Neural cell (in vitro differentiated cells): ENCODE measurements around the gene CENPX. TPM values are rescaled to one million over a fixed set of nuclear protein-coding genes. Genes with fewer than 3 reads are reported as not detected.

ENCODE experiments used
- H2AFZ ChIP-seq: fragments of 200-600, 300-800 bp; sonication (generic), shearing (Covaris generic); 2 replicates; pipeline ENCODE4 v1.6.0; 2014; ENCODE audit warnings: low read depth, mild to moderate bottlenecking, antibody characterized with exemption, low read length, moderate library complexity
- H3F3A ChIP-seq: fragments of 200-600 bp; shearing (Covaris generic); 2 replicates; pipeline ENCODE4 v1.6.1; 2016; ENCODE audit warnings: mild to moderate bottlenecking, moderate library complexity, mixed read lengths, antibody characterized with exemption, low read length; ENCODE audit not compliant: insufficient read depth, poor library complexity, severe bottlenecking
- H3K27ac ChIP-seq: fragments of 200-600, 300-800 bp; sonication (generic), shearing (Covaris generic); 2 replicates; pipeline ENCODE4 v1.5.1; 2014; ENCODE audit warnings: mild to moderate bottlenecking, low read length, moderate library complexity
- H3K27me3 ChIP-seq: fragments of 300-800, 200-600 bp; sonication (generic), shearing (Covaris generic); 2 replicates; pipeline ENCODE4 v1.6.0; 2014; ENCODE audit warnings: mild to moderate bottlenecking, low read depth, low read length, moderate library complexity; ENCODE audit not compliant: insufficient read depth
- H3K36me3 ChIP-seq: fragments of 300-800, 200-600 bp; sonication (generic), shearing (Covaris generic); 2 replicates; pipeline ENCODE4 v1.5.1; 2014; ENCODE audit warnings: mild to moderate bottlenecking, antibody characterized with exemption, low read length, moderate library complexity; ENCODE audit not compliant: insufficient read depth
- H3K4me2 ChIP-seq: fragments of 300-800, 200-600 bp; sonication (generic), shearing (Covaris generic); 2 replicates; pipeline ENCODE4 v1.6.0; 2014; ENCODE audit warnings: mild to moderate bottlenecking, low read length
- H3K4me3 ChIP-seq: fragments of 300-800, 200-600 bp; sonication (generic), shearing (Covaris generic); 2 replicates; pipeline ENCODE4 v1.5.1; 2014; ENCODE audit warnings: mild to moderate bottlenecking, low read length, moderate library complexity
- H3K79me2 ChIP-seq: fragments of 200-600 bp; shearing (Covaris generic); replicated peaks from 2 replicates; pipeline ENCODE4 v1.6.0; 2014; ENCODE audit warnings: mild to moderate bottlenecking, low read length, moderate library complexity; ENCODE audit not compliant: insufficient read depth
- H3K9ac ChIP-seq: fragments of 300-800, 200-600 bp; sonication (generic), shearing (Covaris generic); 2 replicates; pipeline ENCODE4 v1.6.1; 2016; ENCODE audit warnings: mild to moderate bottlenecking, low read length, mixed read lengths
- H3K9me2 ChIP-seq: fragments of 200-600 bp; shearing (Covaris generic); 2 replicates; pipeline ENCODE4 v1.6.1; 2016; ENCODE audit warnings: mild to moderate bottlenecking, low read length, mixed read lengths; ENCODE audit not compliant: insufficient read depth
- H3K9me3 ChIP-seq: fragments of 200-600, 300-800 bp; sonication (generic), shearing (Covaris generic); 2 replicates; pipeline ENCODE4 v1.6.1; 2016; ENCODE audit warnings: mild to moderate bottlenecking, mixed run types, low read length, moderate library complexity, mixed read lengths
- H4K20me1 ChIP-seq: fragments of 200-600 bp; shearing (Covaris generic); 2 replicates; pipeline ENCODE4 v1.6.1; 2016; ENCODE audit warnings: mild to moderate bottlenecking, mixed run types; ENCODE audit not compliant: insufficient read depth
- EP300 ChIP-seq: fragments of 450-650 bp; conservative IDR thresholded peaks from 2 replicates; pipeline ENCODE4 v1.6.1; 2014; ENCODE audit warnings: antibody characterized with exemption, mild to moderate bottlenecking, moderate library complexity; ENCODE audit not compliant: poor library complexity, severe bottlenecking
- EZH2 ChIP-seq: fragments of 200-600, 300-800 bp; shearing (Covaris generic), sonication (generic); IDR thresholded peaks from 2 replicates; pipeline ENCODE4 v1.6.1; 2014; ENCODE audit warnings: antibody characterized with exemption, low read length, borderline replicate concordance, mild to moderate bottlenecking; ENCODE audit not compliant: insufficient read depth, poor library complexity, severe bottlenecking
- MXI1 ChIP-seq: fragments of 450-650 bp; conservative IDR thresholded peaks from 2 replicates; pipeline ENCODE4 v1.6.1; 2014; ENCODE audit warnings: antibody characterized with exemption, mild to moderate bottlenecking; ENCODE audit not compliant: poor library complexity, severe bottlenecking
- POLR2AphosphoS5 ChIP-seq: IDR thresholded peaks from 2 replicates; pipeline ENCODE4 v1.6.1; 2012
- RAD21 ChIP-seq: fragments of 450-650 bp; conservative IDR thresholded peaks from 2 replicates; pipeline ENCODE4 v1.6.1; 2014; ENCODE audit warnings: antibody characterized with exemption, mild to moderate bottlenecking, moderate library complexity
- SMC3 ChIP-seq: fragments of 450-650 bp; conservative IDR thresholded peaks from 2 replicates; pipeline ENCODE4 v1.6.1; 2014; ENCODE audit warnings: antibody characterized with exemption, mild to moderate bottlenecking, moderate library complexity; ENCODE audit not compliant: poor library complexity
- TAF1 ChIP-seq: IDR thresholded peaks from 2 replicates; pipeline ENCODE4 v1.6.1; 2012; ENCODE audit warnings: low read depth
- polyA plus RNA-seq: library from polyadenylated mRNA; depleted of rRNA; stranded (reverse); fragments of >200 nt; gene quantifications from 2 replicates; pipeline ENCODE4 v1.2.3, GENCODE V29; 2014
- TF ChIP-seq, protein P1 (sequence below): fragments of 450-650 bp; IDR thresholded peaks from 2 replicates; pipeline ENCODE4 v1.5.1; 2014; ENCODE audit warnings: antibody characterized with exemption, mild to moderate bottlenecking, moderate library complexity; ENCODE audit not compliant: poor library complexity, severe bottlenecking
- TF ChIP-seq, protein P2 (sequence below): IDR thresholded peaks from 2 replicates; pipeline ENCODE4 v1.6.1; 2012; ENCODE audit warnings: borderline replicate concordance

Gene CENPX
- polyA plus RNA-seq, 1 donor from 2014 or later: 205 TPM

DNA sequence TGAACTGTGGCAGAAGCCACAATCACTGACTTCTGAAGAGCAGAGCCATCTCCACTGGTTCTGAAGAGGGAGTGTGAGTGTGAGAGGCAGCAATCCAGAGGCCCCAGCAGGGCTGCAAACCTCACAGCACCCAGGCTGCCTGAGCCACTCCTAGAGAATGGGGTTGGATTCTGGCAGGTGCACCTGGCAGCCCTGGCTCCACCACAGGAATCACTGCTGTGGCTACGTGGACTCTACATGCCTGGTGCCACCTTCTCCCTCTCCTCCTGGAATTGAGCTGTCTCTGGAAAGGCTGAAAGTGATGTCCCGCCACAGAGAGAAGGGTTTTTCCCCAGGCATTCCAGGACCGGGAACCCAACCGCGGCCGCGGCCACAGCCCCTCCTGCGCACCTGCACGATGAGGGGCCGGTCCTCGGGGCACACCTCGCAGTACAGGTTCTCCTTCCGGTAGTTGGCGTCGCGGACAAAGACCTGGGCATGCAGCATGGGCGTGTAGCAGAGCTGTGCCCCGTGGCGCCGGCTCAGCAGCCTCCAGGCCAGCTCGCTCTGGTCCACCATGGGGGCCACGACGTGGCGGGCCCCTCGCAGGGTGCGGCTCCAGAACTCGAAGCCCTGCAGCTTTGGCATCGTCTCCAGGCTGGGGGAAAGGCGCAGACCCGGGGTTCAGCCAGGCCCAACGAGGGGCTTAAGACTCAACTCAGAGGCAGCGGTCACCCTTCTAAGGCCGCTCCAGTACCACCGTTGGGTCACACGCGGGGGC lies 41.9 kb upstream of the CENPX start:
- H3F3A ChIP-seq: no peaks in the 10 kb centered on the region
- TF ChIP-seq MXI1: no peak
- TF ChIP-seq, protein P1, sequence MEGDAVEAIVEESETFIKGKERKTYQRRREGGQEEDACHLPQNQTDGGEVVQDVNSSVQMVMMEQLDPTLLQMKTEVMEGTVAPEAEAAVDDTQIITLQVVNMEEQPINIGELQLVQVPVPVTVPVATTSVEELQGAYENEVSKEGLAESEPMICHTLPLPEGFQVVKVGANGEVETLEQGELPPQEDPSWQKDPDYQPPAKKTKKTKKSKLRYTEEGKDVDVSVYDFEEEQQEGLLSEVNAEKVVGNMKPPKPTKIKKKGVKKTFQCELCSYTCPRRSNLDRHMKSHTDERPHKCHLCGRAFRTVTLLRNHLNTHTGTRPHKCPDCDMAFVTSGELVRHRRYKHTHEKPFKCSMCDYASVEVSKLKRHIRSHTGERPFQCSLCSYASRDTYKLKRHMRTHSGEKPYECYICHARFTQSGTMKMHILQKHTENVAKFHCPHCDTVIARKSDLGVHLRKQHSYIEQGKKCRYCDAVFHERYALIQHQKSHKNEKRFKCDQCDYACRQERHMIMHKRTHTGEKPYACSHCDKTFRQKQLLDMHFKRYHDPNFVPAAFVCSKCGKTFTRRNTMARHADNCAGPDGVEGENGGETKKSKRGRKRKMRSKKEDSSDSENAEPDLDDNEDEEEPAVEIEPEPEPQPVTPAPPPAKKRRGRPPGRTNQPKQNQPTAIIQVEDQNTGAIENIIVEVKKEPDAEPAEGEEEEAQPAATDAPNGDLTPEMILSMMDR: no peak
- no peak for TF ChIP-seq POLR2AphosphoS5
- TF ChIP-seq, protein P2, sequence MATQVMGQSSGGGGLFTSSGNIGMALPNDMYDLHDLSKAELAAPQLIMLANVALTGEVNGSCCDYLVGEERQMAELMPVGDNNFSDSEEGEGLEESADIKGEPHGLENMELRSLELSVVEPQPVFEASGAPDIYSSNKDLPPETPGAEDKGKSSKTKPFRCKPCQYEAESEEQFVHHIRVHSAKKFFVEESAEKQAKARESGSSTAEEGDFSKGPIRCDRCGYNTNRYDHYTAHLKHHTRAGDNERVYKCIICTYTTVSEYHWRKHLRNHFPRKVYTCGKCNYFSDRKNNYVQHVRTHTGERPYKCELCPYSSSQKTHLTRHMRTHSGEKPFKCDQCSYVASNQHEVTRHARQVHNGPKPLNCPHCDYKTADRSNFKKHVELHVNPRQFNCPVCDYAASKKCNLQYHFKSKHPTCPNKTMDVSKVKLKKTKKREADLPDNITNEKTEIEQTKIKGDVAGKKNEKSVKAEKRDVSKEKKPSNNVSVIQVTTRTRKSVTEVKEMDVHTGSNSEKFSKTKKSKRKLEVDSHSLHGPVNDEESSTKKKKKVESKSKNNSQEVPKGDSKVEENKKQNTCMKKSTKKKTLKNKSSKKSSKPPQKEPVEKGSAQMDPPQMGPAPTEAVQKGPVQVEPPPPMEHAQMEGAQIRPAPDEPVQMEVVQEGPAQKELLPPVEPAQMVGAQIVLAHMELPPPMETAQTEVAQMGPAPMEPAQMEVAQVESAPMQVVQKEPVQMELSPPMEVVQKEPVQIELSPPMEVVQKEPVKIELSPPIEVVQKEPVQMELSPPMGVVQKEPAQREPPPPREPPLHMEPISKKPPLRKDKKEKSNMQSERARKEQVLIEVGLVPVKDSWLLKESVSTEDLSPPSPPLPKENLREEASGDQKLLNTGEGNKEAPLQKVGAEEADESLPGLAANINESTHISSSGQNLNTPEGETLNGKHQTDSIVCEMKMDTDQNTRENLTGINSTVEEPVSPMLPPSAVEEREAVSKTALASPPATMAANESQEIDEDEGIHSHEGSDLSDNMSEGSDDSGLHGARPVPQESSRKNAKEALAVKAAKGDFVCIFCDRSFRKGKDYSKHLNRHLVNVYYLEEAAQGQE: no peak
- TF ChIP-seq SMC3: no peak
- no peak for TF ChIP-seq RAD21
- TF ChIP-seq EP300: no peak
- TF ChIP-seq TAF1: no peak
- no peak for TF ChIP-seq EZH2
- no peaks in the 10 kb centered on the region for H3K27me3 ChIP-seq
- no peaks in the 10 kb centered on the region for H3K9me3 ChIP-seq
- H3K79me2 ChIP-seq: no peaks in the 10 kb centered on the region
- peak overlapping the region; percentile 61 for H3K4me2 ChIP-seq
- H3K4me3 ChIP-seq: peak overlapping the region; percentile 94
- H3K27ac ChIP-seq: no peak overlapping the region
- no peaks in the 10 kb centered on the region for H3K36me3 ChIP-seq
- peak overlapping the region; percentile 72 for H3K9ac ChIP-seq
- no peaks in the 10 kb centered on the region for H4K20me1 ChIP-seq
- H3K9me2 ChIP-seq: no peaks in the 10 kb centered on the region
- no peak overlapping the region for H2AFZ ChIP-seq

DNA sequence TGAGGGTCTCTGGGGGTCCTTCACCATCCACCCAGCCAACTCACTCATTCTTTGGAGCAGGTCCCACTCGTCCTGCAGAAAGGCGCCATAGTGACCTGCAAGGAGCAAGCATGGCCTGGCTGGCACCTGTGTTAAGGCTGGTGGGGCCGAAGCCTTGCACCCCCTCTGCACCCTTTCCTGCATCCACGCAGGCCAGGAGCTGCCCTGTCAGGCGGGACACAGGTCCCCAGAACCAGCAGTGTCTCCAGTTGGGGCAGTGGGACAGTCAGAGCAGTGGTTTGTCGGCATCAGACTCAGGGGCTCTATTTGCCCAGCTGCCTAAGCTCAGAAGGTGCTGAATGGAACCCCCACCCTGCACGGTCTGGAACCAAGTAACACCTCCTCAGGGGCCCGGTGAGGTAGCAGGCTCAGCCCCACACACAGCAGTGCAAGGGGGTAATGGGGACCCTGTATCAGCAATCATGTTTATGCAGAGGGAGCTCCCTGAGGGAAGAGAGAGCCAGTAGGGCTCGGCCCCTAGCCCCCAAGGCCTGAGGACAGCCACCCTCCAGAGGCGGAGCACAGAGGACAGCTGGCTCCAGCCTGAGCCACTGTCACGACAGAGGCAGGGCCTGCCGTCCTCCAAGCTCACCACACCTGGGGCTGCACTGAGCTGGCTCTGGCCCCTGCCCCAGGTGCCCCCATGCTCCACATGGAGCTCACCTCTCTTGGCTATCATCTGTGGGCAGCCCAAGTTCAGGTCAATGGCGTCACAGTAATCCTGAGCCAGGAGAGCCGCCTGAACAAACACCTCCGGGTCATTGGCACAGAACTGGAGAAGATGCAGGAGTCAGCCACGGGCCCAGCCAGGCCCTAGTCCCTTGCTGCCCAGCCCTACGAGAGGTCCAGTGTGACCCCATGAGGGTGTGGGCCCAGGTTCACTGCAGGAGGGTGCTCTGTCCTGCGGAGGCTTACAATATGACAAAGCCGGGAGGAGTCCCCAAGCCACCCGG lies 41.0 kb upstream of the CENPX start:
- Histone ChIP-seq H3K79me2 (no peaks in the 10 kb centered on the region), H3K27ac (no peak overlapping the region), H3K9me3 (no peaks in the 10 kb centered on the region), H3K4me3 (peak overlapping the region; percentile 94), H3F3A (no peaks in the 10 kb centered on the region), H2AFZ (no peak overlapping the region), H3K4me2 (no peak overlapping the region), H3K9me2 (no peaks in the 10 kb centered on the region), H3K9ac (no peak overlapping the region), H3K36me3 (no peaks in the 10 kb centered on the region), H3K27me3 (no peaks in the 10 kb centered on the region), H4K20me1 (no peaks in the 10 kb centered on the region)
- TF ChIP-seq EP300: no peak
- TF ChIP-seq RAD21: no peak
- TF ChIP-seq, protein P2: no peak
- TF ChIP-seq POLR2AphosphoS5: no peak
- no peak for TF ChIP-seq SMC3
- TF ChIP-seq TAF1: no peak
- no peak for TF ChIP-seq EZH2
- TF ChIP-seq MXI1: no peak
- TF ChIP-seq, protein P1: no peak
